Type B pancreatic cell (in vitro differentiated cells): ENCODE measurements around the gene TRIM34. TPM values are rescaled to one million over a fixed set of nuclear protein-coding genes. Genes with fewer than 3 reads are reported as not detected.
A peak's percentile ranks its signal among the peaks of the same experiment; 100 is the strongest.
"Not testable (repeated sequence)": the region's sequence is repeated elsewhere in the genome, so short reads cannot be mapped to it uniquely, and the experiment has no call there.

ENCODE experiments used
- DNase-seq: peaks from one replicate; pipeline ENCODE4 v3.0.0; 2021; ENCODE audit warnings: mixed read lengths; ENCODE audit not compliant: unreplicated experiment; ENCODE audit errors: extremely low spot score
- H3K27ac Mint-ChIP-seq: 2 replicates; pipeline ENCODE4 v1.8.0; 2021; ENCODE audit warnings: mild to moderate bottlenecking, mixed read lengths
- H3K27me3 Mint-ChIP-seq: 2 replicates; pipeline ENCODE4 v1.8.0; 2021; ENCODE audit warnings: mixed read lengths
- H3K36me3 Mint-ChIP-seq: 2 replicates; pipeline ENCODE4 v1.8.0; 2021; ENCODE audit warnings: mixed read lengths
- H3K4me1 Mint-ChIP-seq: one replicate; pipeline ENCODE4 v1.8.0; 2021; ENCODE audit warnings: mixed read lengths; ENCODE audit not compliant: unreplicated experiment
- H3K4me3 Mint-ChIP-seq: 2 replicates; pipeline ENCODE4 v1.8.0; 2021; ENCODE audit warnings: mild to moderate bottlenecking, mixed read lengths
- H3K9me3 Mint-ChIP-seq: 2 replicates; pipeline ENCODE4 v1.8.0; 2021; ENCODE audit warnings: mixed read lengths
- total RNA-seq: library from RNA; stranded (reverse); gene quantifications from 2 replicates; pipeline ENCODE4 v1.2.1, GENCODE V29; 2021; ENCODE audit warnings: low replicate concordance
- TF ChIP-seq, protein P1 (sequence below): fragments of 200-600 bp; sonication (generic); conservative IDR thresholded peaks from 2 replicates; pipeline ENCODE4 v1.5.0; 2021; ENCODE audit warnings: antibody characterized with exemption, mild to moderate bottlenecking

The TRIM34 gene
- total RNA-seq, 1 donor from 2014 or later, result 2.4 TPM

DNA sequence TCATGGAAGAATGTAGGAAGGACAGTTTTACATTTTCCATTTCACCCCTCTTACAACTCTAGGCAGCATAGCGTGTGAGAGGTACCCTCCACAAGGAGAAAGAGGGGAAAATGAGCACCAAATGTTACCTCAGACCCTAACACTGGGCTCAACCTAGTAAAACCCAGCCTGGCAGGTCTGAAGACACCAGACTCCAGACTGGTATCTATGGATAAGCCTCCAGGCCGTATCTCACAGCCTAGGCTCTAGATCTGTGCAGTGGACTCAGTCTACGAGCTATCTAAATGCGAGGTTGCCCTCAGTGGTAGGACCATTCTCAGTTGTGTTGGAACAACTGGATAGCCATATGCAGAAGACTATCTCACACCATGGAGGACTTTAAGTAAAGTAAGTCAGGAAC, 49.6 kb downstream of the TRIM34 start:
- TF ChIP-seq, protein P1, sequence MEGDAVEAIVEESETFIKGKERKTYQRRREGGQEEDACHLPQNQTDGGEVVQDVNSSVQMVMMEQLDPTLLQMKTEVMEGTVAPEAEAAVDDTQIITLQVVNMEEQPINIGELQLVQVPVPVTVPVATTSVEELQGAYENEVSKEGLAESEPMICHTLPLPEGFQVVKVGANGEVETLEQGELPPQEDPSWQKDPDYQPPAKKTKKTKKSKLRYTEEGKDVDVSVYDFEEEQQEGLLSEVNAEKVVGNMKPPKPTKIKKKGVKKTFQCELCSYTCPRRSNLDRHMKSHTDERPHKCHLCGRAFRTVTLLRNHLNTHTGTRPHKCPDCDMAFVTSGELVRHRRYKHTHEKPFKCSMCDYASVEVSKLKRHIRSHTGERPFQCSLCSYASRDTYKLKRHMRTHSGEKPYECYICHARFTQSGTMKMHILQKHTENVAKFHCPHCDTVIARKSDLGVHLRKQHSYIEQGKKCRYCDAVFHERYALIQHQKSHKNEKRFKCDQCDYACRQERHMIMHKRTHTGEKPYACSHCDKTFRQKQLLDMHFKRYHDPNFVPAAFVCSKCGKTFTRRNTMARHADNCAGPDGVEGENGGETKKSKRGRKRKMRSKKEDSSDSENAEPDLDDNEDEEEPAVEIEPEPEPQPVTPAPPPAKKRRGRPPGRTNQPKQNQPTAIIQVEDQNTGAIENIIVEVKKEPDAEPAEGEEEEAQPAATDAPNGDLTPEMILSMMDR, result no peak
- DNase-seq, result no peak
- H3K4me1 Mint-ChIP-seq, result no peaks in the 10 kb centered on the region
- no peaks in the 10 kb centered on the region for H3K9me3 Mint-ChIP-seq
- H3K27me3 Mint-ChIP-seq, result no peaks in the 10 kb centered on the region
- H3K36me3 Mint-ChIP-seq, result peaks cover 29% of the 10 kb centered on the region
- no peak overlapping the region for H3K27ac Mint-ChIP-seq
- no peak overlapping the region for H3K4me3 Mint-ChIP-seq

DNA sequence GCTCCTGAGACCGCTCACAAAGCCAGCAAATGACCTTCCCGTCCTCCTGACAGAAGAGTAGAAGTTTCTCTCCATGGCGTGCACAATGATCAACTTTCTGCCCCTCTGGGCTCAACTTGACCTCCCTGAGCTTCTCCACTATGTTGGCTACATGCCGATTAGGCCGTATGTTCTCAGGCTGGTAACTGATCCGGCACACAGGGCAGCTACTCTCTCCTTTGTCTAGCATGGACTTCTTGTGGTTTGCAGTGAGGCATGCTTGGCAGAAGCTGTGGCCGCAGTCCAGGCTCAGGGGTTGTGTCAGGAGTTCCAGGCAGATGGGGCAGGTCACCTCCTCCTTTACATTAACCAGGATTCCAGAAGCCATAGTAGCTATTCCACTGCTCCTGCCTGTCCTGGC, 55.0 kb downstream of the TRIM34 start:
- H3K27ac Mint-ChIP-seq, result no peak overlapping the region
- H3K4me1 Mint-ChIP-seq, result peaks cover 16% of the 10 kb centered on the region
- no peaks in the 10 kb centered on the region for H3K27me3 Mint-ChIP-seq
- H3K4me3 Mint-ChIP-seq, result no peak overlapping the region
- TF ChIP-seq, protein P1, result no peak
- H3K9me3 Mint-ChIP-seq, result no peaks in the 10 kb centered on the region
- DNase-seq, result no peak
- peaks cover 42% of the 10 kb centered on the region for H3K36me3 Mint-ChIP-seq

DNA sequence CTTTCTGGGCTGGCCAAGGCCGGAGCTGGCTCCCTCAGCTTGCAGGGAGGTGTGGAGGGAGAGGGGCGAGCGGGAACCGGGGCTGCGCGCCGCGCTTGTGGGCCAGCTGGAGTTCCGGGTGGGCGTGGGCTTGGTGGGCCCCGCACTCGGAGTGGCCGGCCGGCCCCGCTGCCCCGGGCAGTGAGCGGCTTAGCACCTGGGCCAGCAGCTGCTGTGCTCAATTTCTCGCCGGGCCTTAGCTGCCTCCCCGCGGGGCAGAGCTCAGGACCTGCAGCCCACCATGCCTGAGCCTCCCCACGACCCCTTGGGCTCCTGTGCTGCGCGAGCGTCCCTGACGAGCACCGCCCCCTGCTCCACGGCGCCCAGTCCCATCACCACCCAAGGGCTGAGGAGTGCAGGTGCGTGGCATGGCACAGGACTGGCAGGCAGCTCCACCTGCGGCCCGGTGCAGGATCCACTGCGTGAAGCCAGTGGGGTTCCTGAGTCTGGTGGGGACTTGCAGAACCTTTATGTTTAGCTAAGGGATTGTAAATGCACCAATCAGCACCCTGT, 58.2 kb downstream of the TRIM34 start:
- H3K4me3 Mint-ChIP-seq, H3K27me3 Mint-ChIP-seq, H3K9me3 Mint-ChIP-seq, DNase-seq: not testable (repeated sequence)
- Mint-ChIP-seq H3K27ac (peak overlapping the region; percentile 100), H3K4me1 (peaks cover 21% of the 10 kb centered on the region), H3K36me3 (peaks cover 39% of the 10 kb centered on the region)

DNA sequence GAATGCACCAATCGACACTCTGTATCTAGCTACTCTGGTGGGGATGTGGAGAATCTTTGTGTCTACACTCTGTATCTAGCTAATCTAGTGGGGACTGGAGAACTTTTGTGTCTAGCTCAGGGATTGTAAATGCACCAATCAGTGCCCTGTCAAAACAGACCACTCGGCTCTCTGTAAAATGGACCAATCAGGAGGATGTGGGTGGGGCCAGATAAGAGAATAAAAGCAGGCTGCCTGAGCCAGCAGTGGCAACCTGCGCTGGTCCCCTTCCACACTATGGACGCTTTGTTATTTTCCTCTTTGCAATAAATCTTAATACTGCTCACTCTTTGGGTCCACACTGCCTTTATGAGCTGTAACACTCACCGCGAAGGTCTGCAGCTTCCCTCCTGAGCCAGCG, 58.8 kb downstream of the TRIM34 start:
- peak overlapping the region; percentile 100 for H3K27ac Mint-ChIP-seq

DNA sequence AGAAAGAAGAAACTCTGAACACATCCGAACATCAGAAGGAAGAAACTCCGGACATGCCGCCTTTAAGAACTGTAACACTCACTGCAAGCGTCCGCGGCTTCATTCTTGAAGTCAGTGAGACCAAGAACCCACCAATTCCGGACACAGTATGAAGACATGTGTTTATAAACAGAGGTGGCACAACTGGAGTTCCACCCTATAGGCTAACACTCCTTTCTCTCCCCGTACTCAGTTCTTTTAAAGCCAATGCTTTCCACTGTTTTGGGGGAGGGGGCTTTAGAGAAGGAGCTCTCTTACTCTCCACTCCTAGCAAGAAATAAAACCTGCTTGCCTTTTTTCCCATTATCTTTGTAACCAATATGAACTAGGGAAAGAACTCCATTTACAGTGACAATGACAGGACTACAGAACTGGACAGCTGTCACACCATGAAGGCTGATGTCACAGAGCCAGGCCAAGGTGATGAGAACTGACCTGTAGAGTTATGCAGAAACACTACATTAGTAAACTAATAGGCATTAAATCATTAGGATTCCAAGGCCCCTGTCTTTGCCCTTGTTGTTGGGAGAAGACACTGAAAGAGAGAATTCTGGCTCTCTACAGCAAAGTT, 59.3 kb downstream of the TRIM34 start:
- TF ChIP-seq, protein P1, result no peak
- Mint-ChIP-seq H3K9me3 (no peaks in the 10 kb centered on the region), H3K4me3 (peak overlapping the region; percentile 98), H3K27me3 (no peaks in the 10 kb centered on the region), H3K4me1 (peaks cover 21% of the 10 kb centered on the region), H3K36me3 (peaks cover 27% of the 10 kb centered on the region), H3K27ac (peak overlapping the region; percentile 100)
- DNase-seq, result no peak

More for the DNA sequence above, 58.8 kb downstream of the TRIM34 start:
- H3K4me1 Mint-ChIP-seq, result peaks cover 21% of the 10 kb centered on the region
- peak overlapping the region; percentile 98 for H3K4me3 Mint-ChIP-seq
- DNase-seq, H3K27me3 Mint-ChIP-seq, H3K9me3 Mint-ChIP-seq: not testable (repeated sequence)
- H3K36me3 Mint-ChIP-seq, result peaks cover 32% of the 10 kb centered on the region

DNA sequence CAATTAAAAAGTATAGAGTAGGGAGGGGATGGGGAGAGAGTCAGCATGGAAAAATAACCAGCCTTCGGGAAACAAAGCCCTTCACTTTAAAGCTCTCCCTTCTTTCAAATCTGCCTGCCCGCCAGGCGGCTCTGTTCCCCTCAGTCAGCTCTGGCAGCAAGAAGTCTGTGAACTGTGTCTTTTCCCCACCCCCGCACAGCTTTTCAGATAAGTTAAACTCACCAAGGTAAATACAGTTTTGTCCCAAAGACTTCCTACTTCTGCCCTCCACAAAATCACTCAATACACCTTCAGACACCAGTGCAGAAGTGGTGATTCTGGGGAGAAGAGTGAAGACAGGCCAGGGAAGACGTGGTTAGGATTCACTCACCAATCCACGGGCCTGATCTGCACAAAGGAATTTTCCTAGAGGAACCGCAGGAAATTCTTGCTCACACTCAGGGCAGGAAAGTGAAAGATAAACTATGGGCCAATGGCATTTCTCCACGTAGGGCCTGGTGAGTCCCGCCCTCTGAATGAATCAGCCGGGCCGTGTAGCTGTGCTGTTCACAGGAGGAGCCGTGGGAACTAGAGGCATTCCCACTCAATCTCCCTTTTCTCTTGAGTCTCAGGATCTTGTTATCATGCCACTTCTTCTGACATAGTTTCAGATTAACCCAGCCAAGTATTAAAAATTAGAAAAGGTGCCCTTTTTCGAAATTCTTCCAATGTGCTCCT, 60.0 kb downstream of the TRIM34 start, which contains the start of gene TRIM5:
Gene TRIM5 (minus strand): TSS at position 429 of the 717 bp plus-strand sequence. CDS start 4,897 bp downstream, outside the sequence.
- TF ChIP-seq, protein P1, result peak; percentile 72
- Mint-ChIP-seq H3K27me3 (no peaks in the 10 kb centered on the region), H3K9me3 (no peaks in the 10 kb centered on the region), H3K27ac (peak within 1 kb of the TSS; percentile 100), H3K36me3 (peaks cover 20% of the 10 kb centered on the region), H3K4me1 (peaks cover 25% of the 10 kb centered on the region), H3K4me3 (peak within 1 kb of the TSS; percentile 98)
- DNase-seq, result peak; percentile 81
